WI38 (cell line): Measurements from ENCODE around the gene HIBCH.
A peak's percentile ranks its signal among the peaks of the same experiment; 100 is the strongest.

ENCODE experiments used
- H3K4me3 ChIP-seq: 2 replicates; pipeline ENCODE4 v1.5.1; 2011; ENCODE audit warnings: low read depth, mild to moderate bottlenecking, control low read depth, low read length
- CTCF ChIP-seq: IDR thresholded peaks from 2 replicates; pipeline ENCODE4 v1.5.1; 2012; ENCODE audit warnings: low read depth, mild to moderate bottlenecking, control low read depth, low read length

HIBCH gene, protein sequence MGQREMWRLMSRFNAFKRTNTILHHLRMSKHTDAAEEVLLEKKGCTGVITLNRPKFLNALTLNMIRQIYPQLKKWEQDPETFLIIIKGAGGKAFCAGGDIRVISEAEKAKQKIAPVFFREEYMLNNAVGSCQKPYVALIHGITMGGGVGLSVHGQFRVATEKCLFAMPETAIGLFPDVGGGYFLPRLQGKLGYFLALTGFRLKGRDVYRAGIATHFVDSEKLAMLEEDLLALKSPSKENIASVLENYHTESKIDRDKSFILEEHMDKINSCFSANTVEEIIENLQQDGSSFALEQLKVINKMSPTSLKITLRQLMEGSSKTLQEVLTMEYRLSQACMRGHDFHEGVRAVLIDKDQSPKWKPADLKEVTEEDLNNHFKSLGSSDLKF

DNA sequence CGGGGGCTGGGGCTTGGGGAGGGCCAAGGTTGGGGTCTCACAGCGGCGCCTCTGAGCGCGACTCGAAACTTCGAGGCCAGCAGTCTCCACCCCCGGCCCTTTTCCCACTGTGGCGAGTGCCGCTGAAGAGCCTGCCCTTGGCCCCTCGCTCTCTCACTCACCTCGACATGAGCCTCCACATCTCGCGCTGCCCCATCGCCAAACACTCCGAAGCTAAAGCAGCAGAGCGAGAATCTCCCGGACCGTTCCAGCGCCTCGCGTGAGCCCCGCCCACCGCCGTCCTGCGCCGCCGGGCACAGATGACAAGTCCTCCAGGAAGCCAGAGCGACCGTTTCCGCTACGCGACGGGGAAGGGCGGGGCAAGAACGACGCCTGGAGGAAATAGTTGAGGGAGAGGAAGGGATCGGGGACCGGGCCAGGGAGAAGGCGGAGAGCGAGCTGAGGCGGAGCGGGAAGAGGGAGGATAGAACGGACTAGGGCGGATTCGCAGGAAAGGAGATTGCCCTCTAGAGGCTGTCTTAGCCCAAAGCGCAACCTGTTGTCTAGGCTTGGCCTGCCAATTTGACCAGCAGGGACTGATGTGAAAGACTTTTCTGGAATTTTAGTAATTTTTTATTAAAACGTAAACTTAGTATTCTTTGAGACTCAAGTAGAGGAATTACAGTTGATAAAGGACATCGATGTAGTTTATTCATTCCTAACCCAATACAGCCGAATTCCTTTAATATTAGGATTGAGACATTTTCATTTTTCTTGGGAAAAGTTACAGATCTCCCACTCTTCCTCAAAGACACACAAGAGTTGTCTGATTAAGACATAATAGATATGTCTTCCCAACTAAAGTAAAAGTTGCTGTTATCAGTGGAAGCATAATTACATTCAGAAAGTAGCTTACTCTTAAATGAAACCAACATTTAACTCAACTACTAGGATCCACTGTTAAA, at the start of gene HIBCH:
Gene HIBCH (minus strand): TSS at position 272 of the 944 bp plus-strand sequence. CDS start 76 bp downstream, at position 196.
- H3K4me3 ChIP-seq, result peak within 1 kb of the TSS; percentile 85
- TF ChIP-seq CTCF, result peak; percentile 80

- H3K4me3 ChIP-seq, result no peak overlapping the region
- TF ChIP-seq CTCF, result no peak
Observed at GRCh38 chr2:190367091-190367490, 47.5 kb upstream of the HIBCH start.

DNA sequence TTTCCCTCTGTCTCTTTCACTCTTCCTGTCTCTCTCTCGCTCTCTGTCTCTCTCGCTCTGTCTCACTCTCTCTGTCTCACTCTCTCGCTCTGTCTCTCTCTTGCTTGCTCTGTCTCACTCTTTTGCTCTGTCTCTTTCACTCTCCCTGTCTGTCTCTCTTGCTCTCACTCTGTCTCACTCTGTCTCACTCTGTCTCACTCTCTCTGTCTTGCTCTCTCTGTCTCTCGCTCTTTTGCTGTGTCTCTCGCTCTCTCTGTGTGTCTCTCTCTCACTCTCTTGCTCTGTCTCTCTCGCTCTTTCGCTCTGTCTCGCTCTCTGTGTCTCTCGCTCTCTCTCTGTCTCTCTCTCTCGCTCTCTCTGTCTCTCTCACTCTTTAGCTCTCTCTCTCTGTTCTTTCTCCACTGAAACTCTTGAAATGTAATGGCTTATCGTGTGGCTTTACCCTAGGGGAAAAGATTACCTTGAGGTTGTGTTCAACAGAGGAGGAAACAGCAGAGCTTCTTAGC, 46.7 kb upstream of the HIBCH start:
- no peak overlapping the region for H3K4me3 ChIP-seq
- no peak for TF ChIP-seq CTCF

DNA sequence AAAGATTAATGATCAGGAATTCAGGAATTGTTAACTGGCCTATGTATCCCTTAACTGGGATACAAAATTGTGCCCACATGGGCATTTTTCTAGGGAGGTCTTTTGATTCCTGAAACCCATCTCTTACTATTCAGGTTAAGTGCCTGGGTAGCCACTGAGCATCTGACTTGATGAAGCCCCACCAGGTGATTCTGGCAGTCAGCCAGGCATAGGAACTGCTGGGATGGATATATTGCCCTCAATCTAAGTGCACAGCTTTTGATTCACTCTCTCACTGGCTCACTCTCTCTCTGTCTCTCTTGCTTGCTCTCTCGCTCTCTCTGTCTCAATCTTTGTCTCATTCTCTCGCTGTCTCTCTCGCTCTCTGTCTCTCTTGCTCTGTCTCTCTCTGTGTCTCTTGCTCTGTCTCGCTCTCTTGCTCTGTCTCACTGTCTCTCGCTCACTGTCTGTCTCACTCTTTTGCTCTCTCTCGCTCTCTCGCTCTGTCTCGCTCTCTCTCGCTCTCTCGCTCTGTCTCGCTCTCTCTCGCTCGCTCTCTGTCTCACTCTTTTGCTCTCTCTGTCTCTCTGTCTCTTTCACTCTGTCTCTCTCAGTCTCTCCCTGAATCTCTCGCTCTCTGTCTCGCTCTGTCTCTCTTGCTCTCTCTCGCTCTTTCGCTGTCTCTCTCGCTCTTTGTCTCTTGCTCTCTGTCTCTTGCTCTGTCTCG, 46.0 kb upstream of the HIBCH start:
- TF ChIP-seq CTCF, result no peak

DNA sequence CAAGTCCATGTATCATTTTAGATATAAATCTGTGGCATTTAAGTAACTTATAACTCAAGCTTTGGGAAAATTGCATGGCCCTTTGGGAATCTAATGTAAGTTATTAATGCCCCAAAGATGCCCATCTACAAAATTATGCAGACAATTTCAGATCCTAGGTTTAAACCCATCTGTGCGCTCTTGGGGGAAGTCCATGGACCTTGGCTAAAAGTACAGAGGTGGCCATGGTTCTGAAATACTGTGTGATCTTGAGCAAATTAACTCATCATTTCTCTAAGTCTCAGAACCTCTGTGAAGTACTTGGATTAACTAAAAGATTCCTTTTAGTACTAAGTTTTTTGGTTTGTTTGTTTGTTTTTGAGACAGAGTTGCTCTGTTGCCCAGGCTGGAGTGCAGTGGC, 43.3 kb upstream of the HIBCH start:
- no peak overlapping the region for H3K4me3 ChIP-seq
- TF ChIP-seq CTCF, result no peak

More for the DNA sequence above, 46.0 kb upstream of the HIBCH start:
- H3K4me3 ChIP-seq, result no peak overlapping the region

- no peak for TF ChIP-seq CTCF
- no peak overlapping the region for H3K4me3 ChIP-seq
Observed at GRCh38 chr2:190361572-190361971, 41.9 kb upstream of the HIBCH start.
